ENCODE data around the gene CT45A7.
"Not testable (repeated sequence)": the region's sequence is repeated elsewhere in the genome, so short reads cannot be mapped to it uniquely, and the experiment has no call there.

CT45A7 gene

GRCh38 chrX:135837180-135837579 is at the start of gene CT45A7:
Gene CT45A7 (minus strand): TSS chrX:135837280. CDS start chrX:135833533, 3,747 bp downstream.
- not testable (repeated sequence) for DNase-seq

GRCh38 chrX:135882741-135883140 is 45.7 kb upstream of the CT45A7 start:
- DNase-seq = not testable (repeated sequence)

GRCh38 chrX:135871712-135872111 is 34.6 kb upstream of the CT45A7 start, which contains the start of gene CT45A9:
Gene CT45A9 (minus strand): TSS chrX:135871812. CDS start chrX:135868061, 3,751 bp downstream.
- not testable (repeated sequence) for DNase-seq

GRCh38 chrX:135854438-135854837 is 17.4 kb upstream of the CT45A7 start, which contains the start of gene CT45A8:
Gene CT45A8 (minus strand): TSS chrX:135854538. CDS start chrX:135850783, 3,755 bp downstream.
- DNase-seq = not testable (repeated sequence)

GRCh38 chrX:135819912-135820311 is 17.2 kb downstream of the CT45A7 start, which contains the start of gene CT45A2:
Gene CT45A2 (minus strand): TSS chrX:135820012. CDS start chrX:135816265, 3,747 bp downstream.
- DNase-seq = not testable (repeated sequence)

GRCh38 chrX:135802687-135803086 is 34.4 kb downstream of the CT45A7 start, which contains the start of gene CT45A6:
Gene CT45A6 (minus strand): TSS chrX:135802787. CDS start chrX:135798993, 3,794 bp downstream.
- DNase-seq = not testable (repeated sequence)

GRCh38 chrX:135785403-135785802 is 51.7 kb downstream of the CT45A7 start, which contains the start of gene CT45A5:
Gene CT45A5 (minus strand): TSS chrX:135785503. CDS start chrX:135781729, 3,774 bp downstream.
- DNase-seq = not testable (repeated sequence)
